ENCODE data around the gene ATXN8OS. TPM values are rescaled to one million over a fixed set of nuclear protein-coding genes. Genes with fewer than 3 reads are reported as not detected.
"Not testable (repeated sequence)": the region's sequence is repeated elsewhere in the genome, so short reads cannot be mapped to it uniquely, and the experiment has no call there.

Gene ATXN8OS
- total RNA-seq: not detected

- no peak for DNase-seq
Observed at GRCh38 chr13:70107498-70108281, at the start of gene ATXN8OS. TSS of gene ATXN8OS (plus strand) at chr13:70107826.

DNA sequence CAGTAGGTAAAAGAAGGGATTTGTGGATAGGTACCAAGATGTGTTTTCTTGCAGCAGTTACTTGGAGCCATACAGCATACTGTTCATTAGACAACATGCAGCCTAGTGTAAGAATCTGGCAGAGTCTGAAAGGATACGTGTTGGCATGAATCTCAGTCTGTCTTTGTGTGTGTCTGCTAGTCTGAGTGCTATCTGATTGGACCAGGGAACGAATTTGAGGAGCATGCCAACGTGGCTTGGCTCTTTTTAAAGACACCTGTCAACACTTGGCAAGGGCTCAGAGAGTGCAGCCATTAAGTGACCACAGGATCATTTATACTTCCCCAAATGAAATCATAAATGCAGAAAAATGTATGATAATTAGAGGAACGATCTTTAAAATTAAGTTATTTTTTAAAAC, 27.6 kb upstream of the ATXN8OS start:
- DNase-seq: peak; percentile 48

GRCh38 chr13:70087247-70087646, 20.4 kb upstream of the ATXN8OS start:
- DNase-seq: no peak

- no peak for DNase-seq
Observed at GRCh38 chr13:70088926-70089325, 18.7 kb upstream of the ATXN8OS start.

DNA sequence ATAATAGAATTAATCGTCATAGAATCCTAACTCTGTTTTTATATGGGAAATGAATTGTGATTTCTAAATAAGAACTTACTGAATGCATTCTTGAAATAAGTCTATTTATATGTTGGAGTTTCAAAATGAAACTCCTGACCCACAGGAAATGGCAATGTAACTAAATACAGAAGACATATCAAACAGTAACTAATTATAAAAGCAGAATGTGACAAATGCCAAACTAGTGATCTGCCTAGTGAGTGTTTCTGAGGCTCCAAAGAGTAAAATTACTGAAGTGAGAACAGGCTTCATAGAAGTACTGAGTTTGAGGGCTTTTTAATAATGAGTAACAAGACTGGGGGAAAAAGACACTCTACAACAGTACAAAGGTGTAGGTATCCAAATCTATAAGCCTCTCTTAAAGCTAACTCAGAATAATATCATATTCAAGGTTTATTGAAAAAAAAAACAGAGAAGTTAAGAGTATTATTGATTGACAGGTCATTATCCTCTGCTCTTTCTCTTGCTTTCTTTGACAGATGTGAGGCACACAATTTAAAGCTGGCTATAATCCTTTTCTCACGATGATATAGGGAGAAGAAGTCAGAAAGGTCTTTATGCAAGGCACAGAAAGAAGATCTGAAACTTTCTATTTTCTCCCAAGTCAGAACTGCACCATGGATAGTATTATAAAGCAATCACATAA, 17.4 kb upstream of the ATXN8OS start:
- no peak for DNase-seq

- no peak for DNase-seq
Observed at GRCh38 chr13:70098669-70099068, 9.0 kb upstream of the ATXN8OS start.

DNA sequence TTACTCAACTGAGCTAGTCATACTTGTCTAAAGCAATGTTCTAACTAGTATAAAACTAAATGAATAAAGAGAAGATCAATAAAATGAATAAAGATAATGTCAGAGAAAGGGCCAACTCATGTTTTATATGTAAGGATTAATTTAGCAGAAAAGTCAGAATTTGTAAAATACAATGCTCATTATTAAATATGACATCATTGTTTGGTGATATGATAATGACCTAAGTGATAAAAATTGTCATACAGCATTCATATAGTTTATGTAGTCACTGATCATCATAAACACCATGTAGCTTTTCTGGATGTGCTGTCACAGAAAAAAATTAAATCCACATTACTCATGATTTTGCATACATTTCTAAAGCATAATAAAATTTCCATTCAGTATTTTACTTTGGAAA, 3.1 kb upstream of the ATXN8OS start:
- DNase-seq: no peak

DNA sequence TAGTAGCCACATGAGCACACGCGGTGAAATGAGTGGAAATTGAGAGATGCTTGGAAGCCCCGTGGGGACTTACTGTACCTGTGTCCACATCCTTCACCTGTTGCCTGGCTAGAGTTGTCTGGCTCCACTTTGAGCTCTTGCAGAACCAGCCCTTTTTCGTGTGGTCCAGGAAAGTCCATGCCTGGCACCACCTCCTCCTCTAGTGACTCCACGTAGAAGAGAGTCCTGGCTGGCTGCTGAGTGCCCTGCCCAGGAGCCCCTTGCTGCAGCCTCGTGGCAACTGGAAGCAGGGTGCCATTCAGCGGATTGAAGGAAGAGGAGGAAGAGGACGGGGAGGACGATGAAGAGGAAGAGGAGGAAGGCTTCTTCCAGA, 515 bp upstream of the ATXN8OS start:
- DNase-seq: no peak

- no peak for DNase-seq
Observed at GRCh38 chr13:70108356-70109105, 905 bp downstream of the ATXN8OS start, which contains the start of gene KLHL1. TSS of gene KLHL1 (minus strand) at chr13:70108452. CDS start at chr13:70107699, 753 bp downstream.

DNA sequence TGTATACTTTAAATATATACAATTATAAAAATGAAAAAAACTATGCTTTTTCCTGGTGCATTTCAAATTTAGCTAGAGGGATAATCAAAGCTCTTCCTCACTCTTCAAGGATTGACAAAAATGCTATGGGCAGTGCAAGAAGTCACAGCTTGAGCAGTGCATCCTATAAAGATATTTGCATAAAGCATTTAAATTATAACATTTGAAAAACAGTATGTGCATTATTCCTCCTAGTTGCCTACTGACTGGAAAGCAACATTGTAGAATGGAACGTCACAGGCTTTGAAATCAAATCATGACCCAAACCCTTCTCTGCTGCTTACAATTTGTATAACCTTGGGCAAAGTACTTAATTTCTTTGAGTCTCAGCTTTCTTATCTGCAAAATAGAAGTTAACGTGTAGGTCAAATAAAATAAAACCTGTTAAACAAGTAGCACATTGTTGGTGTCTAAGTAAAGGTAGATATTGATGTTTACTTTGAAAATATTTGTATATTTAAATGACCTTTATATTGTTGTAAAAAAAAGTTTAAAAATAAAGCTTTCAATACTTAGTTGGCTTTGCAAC, 9.8 kb downstream of the ATXN8OS start:
- DNase-seq: no peak

- DNase-seq: no peak
Observed at GRCh38 chr13:70125693-70126092, 18.1 kb downstream of the ATXN8OS start.

DNA sequence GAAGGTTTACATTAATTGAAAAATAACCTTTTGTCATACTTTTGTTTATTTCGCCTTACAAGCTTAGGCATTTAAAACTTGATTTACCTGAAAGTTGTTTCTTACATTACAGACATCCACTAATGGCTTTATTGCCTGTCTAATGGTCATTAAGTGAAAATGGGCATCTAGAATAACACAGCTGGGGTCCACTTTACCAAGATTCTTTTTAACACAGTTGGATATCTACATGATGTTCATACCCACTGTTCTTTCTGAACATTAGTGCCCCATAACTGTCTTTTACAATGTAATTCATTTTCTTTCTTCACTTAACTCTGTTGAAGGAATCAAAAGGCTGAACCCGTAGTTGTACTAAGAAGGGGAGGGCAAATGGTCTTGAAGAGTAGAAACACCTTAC, 20.5 kb downstream of the ATXN8OS start:
- DNase-seq: no peak

DNA sequence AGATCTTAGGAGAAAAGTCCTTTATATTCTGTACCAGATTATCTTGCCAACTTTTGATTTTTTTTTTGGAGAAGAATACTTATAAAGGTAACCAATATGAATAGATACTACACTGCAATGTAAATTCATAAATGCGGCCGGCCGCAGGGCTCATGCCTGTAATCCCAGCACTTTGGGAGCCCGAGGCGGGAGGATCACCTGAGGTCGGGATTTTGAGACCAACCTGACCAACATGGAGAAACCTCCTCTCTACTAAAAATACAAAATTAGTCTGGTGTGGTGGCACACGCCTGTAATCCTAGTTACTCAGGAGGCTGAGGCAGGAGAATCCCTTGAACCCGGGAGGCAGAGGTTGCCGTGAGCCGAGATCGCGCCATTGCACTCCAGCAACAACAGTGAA, 35.0 kb downstream of the ATXN8OS start:
- DNase-seq: not testable (repeated sequence)

DNA sequence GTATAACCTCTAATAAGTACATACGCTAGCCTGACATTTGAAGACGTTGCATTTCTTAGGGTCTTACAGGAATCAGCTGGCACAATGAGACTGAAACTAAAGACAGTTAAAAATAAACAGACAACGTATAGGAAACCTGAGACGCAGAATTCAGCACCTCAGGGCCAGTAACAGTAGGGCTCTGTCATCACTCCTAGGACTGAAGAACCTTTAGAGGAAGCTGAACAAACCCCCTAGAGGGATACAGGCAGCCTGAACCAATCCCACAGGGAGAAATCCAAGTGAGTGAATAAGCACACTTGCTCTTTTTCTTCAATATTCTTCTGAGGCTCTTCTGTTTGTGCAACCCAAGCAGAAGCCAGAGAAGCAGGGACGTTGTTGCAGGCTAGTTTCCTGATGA, 54.5 kb downstream of the ATXN8OS start:
- peak; percentile 15 for DNase-seq

DNA sequence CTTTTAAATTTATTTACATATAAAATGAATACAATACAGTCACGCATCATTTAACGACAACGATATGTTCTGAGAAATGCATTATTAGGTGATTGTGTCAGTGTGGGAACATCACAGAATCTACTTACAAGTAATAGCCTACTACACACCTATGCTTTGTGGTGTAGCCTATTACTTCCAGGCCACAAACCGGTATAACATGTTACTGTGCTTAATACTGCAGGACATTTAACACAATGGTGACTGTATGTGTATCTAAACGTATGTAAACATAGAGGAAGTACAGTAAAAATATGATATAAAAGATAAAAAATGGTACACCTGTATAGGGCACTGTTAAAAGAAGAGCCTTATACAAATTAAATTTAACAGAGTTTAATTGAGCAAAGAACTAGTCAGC, 63.1 kb downstream of the ATXN8OS start:
- no peak for DNase-seq

DNA sequence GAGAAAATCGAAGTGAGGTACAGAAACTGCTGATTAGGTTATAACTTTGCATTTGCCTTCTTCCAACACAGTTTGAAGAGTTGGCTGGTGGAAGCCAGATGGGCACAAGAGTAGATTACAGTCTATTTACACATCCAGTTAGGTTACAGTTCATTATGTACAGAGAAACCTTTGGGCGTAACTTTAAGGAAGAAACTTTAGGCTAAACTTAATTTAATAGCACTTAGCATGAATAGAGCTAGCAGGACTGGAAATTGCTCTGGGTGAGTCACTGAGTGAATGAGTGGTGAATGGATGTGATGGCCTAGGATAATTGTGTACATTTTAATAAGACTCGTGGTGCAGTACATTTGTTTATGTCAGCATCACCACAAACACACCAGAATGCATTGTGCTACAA, 63.5 kb downstream of the ATXN8OS start:
- DNase-seq: no peak

GRCh38 chr13:70172946-70173597, 65.4 kb downstream of the ATXN8OS start:
- no peak for DNase-seq

DNA sequence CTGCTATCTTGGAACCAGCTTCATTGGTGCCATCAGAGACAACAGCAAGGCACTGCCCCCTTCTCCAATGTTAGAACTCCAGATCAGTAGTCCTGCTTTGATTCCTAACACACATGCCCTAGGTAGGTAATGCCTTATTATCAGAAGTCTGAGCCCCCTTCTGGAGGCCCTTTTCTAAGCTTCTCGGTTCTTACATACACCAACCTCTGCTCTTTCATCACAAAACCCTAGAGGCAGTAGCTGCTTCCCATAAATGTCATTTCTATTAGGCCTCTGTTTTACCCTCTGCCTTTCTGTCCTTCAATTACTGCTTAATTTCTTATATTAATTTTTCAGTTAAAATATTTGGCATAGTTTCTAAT, 66.0 kb downstream of the ATXN8OS start:
- no peak for DNase-seq

DNA sequence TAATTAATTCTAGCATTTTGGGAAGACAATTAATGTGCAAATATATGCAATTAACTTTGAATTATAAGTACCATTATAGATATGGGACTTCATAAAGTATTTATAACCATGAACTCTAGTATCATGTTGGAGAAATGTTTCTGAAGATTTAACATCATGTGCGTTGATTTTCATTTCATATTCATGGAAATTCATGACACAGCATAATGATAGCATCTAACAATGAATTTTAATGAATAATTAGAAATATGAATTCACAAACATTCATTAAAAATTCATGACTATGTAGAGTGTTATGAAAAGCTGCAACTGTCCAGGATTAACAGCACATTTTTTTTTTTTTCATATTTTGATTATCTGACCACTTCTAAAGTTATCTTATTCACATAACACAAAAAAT, 70.7 kb downstream of the ATXN8OS start:
- DNase-seq: no peak
